ENCODE results near the gene MPIG6B.

Gene MPIG6B

DNA sequence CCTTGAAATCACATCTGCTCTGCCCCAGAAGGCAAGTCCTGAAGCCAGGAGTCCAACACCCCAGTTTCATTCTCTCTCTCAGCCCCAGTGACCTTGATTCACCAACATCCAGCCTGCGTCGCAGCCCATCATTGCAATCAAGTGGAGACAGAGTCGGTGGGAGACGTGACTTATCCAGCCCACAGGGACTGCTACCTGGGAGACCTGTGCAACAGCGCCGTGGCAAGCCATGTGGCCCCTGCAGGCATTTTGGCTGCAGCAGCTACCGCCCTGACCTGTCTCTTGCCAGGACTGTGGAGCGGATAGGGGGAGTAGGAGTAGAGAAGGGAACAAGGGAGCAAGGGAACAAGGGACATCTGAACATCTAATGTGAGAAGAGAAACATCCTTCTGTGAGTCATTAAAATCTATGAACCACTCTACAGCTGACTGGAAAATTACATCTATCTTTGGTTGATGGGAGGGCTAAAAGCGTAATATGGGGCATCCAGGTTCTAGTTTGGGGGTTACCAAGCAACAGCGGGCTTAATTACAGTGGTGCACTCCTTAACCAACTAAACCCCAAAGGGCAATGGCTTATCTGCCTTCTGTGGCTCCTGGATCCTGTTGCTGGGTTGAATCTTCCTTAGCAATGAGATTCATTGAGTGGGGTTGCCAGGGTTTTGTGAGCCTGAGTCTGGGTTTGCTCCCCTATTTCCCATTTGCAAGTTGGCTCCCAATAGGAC, 5.5 kb upstream of the MPIG6B start:
- H3K27ac ChIP-seq (ENCODE audit: low read length) = no peak overlapping the region
- no peak overlapping the region for H3K9ac ChIP-seq (ENCODE audit: low read depth, low read length)
- H4K20me1 ChIP-seq (ENCODE audit: insufficient read depth, low read length) = no peaks in the 10 kb centered on the region
- no peak overlapping the region for H3K4me3 ChIP-seq (ENCODE audit: low read depth in 1 of 2, low read length in 2 of 2)
- H3K4me1 ChIP-seq (ENCODE audit: insufficient read depth, low read length) = no peaks in the 10 kb centered on the region
- H3K79me2 ChIP-seq (ENCODE audit: insufficient read depth, low read length) = no peaks in the 10 kb centered on the region
- H2AFZ ChIP-seq (ENCODE audit: low read depth, low read length) = no peak overlapping the region
- H3K4me2 ChIP-seq (ENCODE audit: insufficient read depth, low read length) = no peak overlapping the region
- no peaks in the 10 kb centered on the region for H3K36me3 ChIP-seq (ENCODE audit: insufficient read depth, low read length)
- no peaks in the 10 kb centered on the region for H3K27me3 ChIP-seq (ENCODE audit: insufficient read depth, low read length, poor library complexity)
- DNase-seq (no peak), ATAC-seq (ENCODE audit: insufficient read depth, low read depth) (no peak)
- H3K9me3 ChIP-seq (ENCODE audit: insufficient read depth, low read length, severe bottlenecking) = no peaks in the 10 kb centered on the region
- TF ChIP-seq, protein P1, sequence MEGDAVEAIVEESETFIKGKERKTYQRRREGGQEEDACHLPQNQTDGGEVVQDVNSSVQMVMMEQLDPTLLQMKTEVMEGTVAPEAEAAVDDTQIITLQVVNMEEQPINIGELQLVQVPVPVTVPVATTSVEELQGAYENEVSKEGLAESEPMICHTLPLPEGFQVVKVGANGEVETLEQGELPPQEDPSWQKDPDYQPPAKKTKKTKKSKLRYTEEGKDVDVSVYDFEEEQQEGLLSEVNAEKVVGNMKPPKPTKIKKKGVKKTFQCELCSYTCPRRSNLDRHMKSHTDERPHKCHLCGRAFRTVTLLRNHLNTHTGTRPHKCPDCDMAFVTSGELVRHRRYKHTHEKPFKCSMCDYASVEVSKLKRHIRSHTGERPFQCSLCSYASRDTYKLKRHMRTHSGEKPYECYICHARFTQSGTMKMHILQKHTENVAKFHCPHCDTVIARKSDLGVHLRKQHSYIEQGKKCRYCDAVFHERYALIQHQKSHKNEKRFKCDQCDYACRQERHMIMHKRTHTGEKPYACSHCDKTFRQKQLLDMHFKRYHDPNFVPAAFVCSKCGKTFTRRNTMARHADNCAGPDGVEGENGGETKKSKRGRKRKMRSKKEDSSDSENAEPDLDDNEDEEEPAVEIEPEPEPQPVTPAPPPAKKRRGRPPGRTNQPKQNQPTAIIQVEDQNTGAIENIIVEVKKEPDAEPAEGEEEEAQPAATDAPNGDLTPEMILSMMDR (IDR thresholded peaks at IDR 0.05; ENCODE audit: borderline replicate concordance, extremely low read depth, low read length, poor library complexity, severe bottlenecking) = no peak
- TF ChIP-seq EZH2 (IDR thresholded peaks at IDR 0.05; ENCODE audit: borderline replicate concordance, low read depth, low read length, severe bottlenecking) = no peak

DNA sequence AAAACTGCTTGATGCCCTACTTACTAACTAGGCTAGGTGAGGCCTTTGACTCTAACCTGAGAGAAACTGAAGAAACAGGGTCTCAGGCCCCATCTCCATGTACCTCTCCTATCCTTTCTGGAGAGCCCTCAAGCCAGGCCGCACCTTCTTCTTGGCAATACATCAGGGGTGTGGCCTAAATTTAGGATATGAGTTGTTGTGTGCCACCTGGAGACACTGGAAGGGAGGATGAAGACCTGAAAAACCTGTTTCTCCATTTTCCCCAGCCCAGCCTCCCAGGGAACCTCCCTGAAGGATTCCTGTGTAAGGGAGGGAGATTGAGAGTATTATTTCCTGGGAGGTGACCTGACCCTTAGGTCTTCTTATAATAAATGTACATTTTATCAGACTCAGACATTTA, 4.9 kb upstream of the MPIG6B start:
- no peak for ATAC-seq (ENCODE audit: insufficient read depth, low read depth)
- H4K20me1 ChIP-seq (ENCODE audit: insufficient read depth, low read length) = no peaks in the 10 kb centered on the region
- H3K4me2 ChIP-seq (ENCODE audit: insufficient read depth, low read length) = no peak overlapping the region
- H3K4me3 ChIP-seq (ENCODE audit: low read depth in 1 of 2, low read length in 2 of 2) = no peak overlapping the region
- no peaks in the 10 kb centered on the region for H3K9me3 ChIP-seq (ENCODE audit: insufficient read depth, low read length, severe bottlenecking)
- no peaks in the 10 kb centered on the region for H3K79me2 ChIP-seq (ENCODE audit: insufficient read depth, low read length)
- H2AFZ ChIP-seq (ENCODE audit: low read depth, low read length) = no peak overlapping the region
- no peaks in the 10 kb centered on the region for H3K36me3 ChIP-seq (ENCODE audit: insufficient read depth, low read length)
- H3K9ac ChIP-seq (ENCODE audit: low read depth, low read length) = no peak overlapping the region
- no peaks in the 10 kb centered on the region for H3K4me1 ChIP-seq (ENCODE audit: insufficient read depth, low read length)
- DNase-seq = no peak
- TF ChIP-seq, protein P1 (IDR thresholded peaks at IDR 0.05; ENCODE audit: borderline replicate concordance, extremely low read depth, low read length, poor library complexity, severe bottlenecking) = no peak
- TF ChIP-seq EZH2 (IDR thresholded peaks at IDR 0.05; ENCODE audit: borderline replicate concordance, low read depth, low read length, severe bottlenecking) = no peak
- no peaks in the 10 kb centered on the region for H3K27me3 ChIP-seq (ENCODE audit: insufficient read depth, low read length, poor library complexity)
- no peak overlapping the region for H3K27ac ChIP-seq (ENCODE audit: low read length)

DNA sequence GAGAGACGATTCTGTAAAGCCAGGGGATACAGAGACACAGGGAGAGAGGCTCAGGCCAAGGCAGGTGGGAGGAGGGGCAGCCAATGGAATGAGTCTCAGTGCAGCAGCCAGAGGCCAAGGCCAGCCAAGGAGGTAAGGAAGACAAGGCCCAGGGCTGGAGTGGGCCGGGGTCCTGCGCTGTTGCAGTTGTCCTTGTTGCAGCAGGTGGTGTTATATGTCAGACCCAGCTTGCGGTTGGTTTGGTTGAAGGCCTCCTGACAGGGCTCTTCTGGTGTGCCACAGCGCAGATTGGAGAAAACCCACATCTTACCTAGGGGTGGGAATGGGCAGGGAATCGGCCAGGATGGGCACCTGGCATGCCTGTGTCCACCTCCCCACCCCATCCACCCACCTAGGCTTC, 4.2 kb upstream of the MPIG6B start:
- ATAC-seq (ENCODE audit: insufficient read depth, low read depth) (no peak), DNase-seq (no peak)
- no peaks in the 10 kb centered on the region for H3K79me2 ChIP-seq (ENCODE audit: insufficient read depth, low read length)
- peaks cover 4% of the 10 kb centered on the region for H3K4me1 ChIP-seq (ENCODE audit: insufficient read depth, low read length)
- no peak overlapping the region for H3K4me3 ChIP-seq (ENCODE audit: low read depth in 1 of 2, low read length in 2 of 2)
- H3K27me3 ChIP-seq (ENCODE audit: insufficient read depth, low read length, poor library complexity) = no peaks in the 10 kb centered on the region
- no peaks in the 10 kb centered on the region for H3K9me3 ChIP-seq (ENCODE audit: insufficient read depth, low read length, severe bottlenecking)
- H3K9ac ChIP-seq (ENCODE audit: low read depth, low read length) = no peak overlapping the region
- no peaks in the 10 kb centered on the region for H4K20me1 ChIP-seq (ENCODE audit: insufficient read depth, low read length)
- H3K27ac ChIP-seq (ENCODE audit: low read length) = no peak overlapping the region
- H3K36me3 ChIP-seq (ENCODE audit: insufficient read depth, low read length) = no peaks in the 10 kb centered on the region
- no peak overlapping the region for H3K4me2 ChIP-seq (ENCODE audit: insufficient read depth, low read length)
- H2AFZ ChIP-seq (ENCODE audit: low read depth, low read length) = no peak overlapping the region
- TF ChIP-seq, protein P1 (IDR thresholded peaks at IDR 0.05; ENCODE audit: borderline replicate concordance, extremely low read depth, low read length, poor library complexity, severe bottlenecking) = no peak
- no peak for TF ChIP-seq EZH2 (IDR thresholded peaks at IDR 0.05; ENCODE audit: borderline replicate concordance, low read depth, low read length, severe bottlenecking)
